Suppressor macrophage (primary cell): Measurements from ENCODE around the gene PPP1R37.
A peak's percentile ranks its signal among the peaks of the same experiment; 100 is the strongest.

Experiments used
- DNase-seq, 4 experiments: peaks; one replicate each; pipeline ENCODE4 v3.0.0-alpha.2; 2020 to 2022

The PPP1R37 gene

GRCh38 chr19:45071969-45072790 is 20.8 kb upstream of the PPP1R37 start:
- DNase-seq, result no peak

- DNase-seq, result no peak
Measured at GRCh38 chr19:45074744-45075300, 18.2 kb upstream of the PPP1R37 start.

GRCh38 chr19:45075301-45076028 is 17.5 kb upstream of the PPP1R37 start:
- peak; percentile 91 to 96 (median 96) for DNase-seq

GRCh38 chr19:45076029-45076850 is 16.7 kb upstream of the PPP1R37 start, which contains the start of gene ZNF296:
Gene ZNF296 (minus strand): TSS chr19:45076478. CDS start chr19:45076373, 105 bp downstream.
- DNase-seq, result peak; percentile 78 to 91 (median 86)

GRCh38 chr19:45076851-45077730 is 15.9 kb upstream of the PPP1R37 start:
- DNase-seq, result no peak

GRCh38 chr19:45078390-45079062 is 14.5 kb upstream of the PPP1R37 start:
- no peak for DNase-seq

GRCh38 chr19:45079063-45079910 is 13.7 kb upstream of the PPP1R37 start, which contains the start of gene GEMIN7:
Gene GEMIN7 (plus strand): TSS chr19:45079260. CDS start chr19:45090115, 10,855 bp downstream.
- peak; percentile 78 to 93 (median 86) for DNase-seq

- DNase-seq, result no peak
Measured at GRCh38 chr19:45079911-45080370, 13.0 kb upstream of the PPP1R37 start.

GRCh38 chr19:45082170-45082569 is 10.8 kb upstream of the PPP1R37 start:
- DNase-seq, result no peak

- no peak for DNase-seq
Measured at GRCh38 chr19:45086480-45086879, 6.5 kb upstream of the PPP1R37 start.

GRCh38 chr19:45087531-45087930 is 5.4 kb upstream of the PPP1R37 start:
- DNase-seq, result peak in 3 of 4 experiments; percentile 41 to 64 (median 51)

- DNase-seq, result no peak
Measured at GRCh38 chr19:45090034-45090433, 2.9 kb upstream of the PPP1R37 start.

GRCh38 chr19:45090606-45091005 is 2.4 kb upstream of the PPP1R37 start:
- DNase-seq, result no peak

GRCh38 chr19:45091031-45091923 is 1.7 kb upstream of the PPP1R37 start:
- DNase-seq, result peak; percentile 99 to 100 (median 100)

GRCh38 chr19:45094137-45094536 is 1.2 kb downstream of the PPP1R37 start:
- DNase-seq, result peak in 3 of 4 experiments; percentile 24 to 51 (median 46)

- no peak for DNase-seq
Measured at GRCh38 chr19:45094707-45095106, 1.7 kb downstream of the PPP1R37 start.

GRCh38 chr19:45095496-45096413 is 2.8 kb downstream of the PPP1R37 start:
- peak in 1 of 4 experiments; percentile 36 for DNase-seq
